GM21576 (cell line): ENCODE results near the gene MTUS2.
"Not testable (repeated sequence)": the region's sequence is repeated elsewhere in the genome, so short reads cannot be mapped to it uniquely, and the experiment has no call there.

Experiments used
- ATAC-seq: cut with Tn5 transposase; IDR thresholded peaks from one replicate; pipeline ENCODE4 v1.9.1; 2021; ENCODE audit warnings: mild to moderate bottlenecking, moderate library complexity; ENCODE audit not compliant: unreplicated experiment

Gene MTUS2

DNA sequence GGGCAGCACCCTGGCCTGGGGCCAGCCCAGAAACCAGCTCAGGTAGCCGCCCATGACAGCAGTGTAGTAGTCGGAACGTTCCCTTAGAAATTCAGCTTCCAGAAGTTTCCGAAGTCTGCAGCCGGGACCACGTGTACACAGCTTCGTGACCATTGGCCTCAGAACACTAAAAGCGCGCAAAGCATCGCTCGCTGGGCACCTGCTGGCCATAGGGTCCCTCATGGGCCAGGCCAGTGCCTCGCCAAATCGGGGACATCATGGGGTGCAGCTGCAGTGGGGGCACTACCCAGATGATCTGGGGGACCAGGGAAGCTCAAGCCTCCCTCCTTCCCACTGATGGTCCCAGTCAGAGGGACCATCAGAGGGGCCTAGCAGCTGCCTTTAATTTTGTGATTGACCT, 384.5 kb downstream of the MTUS2 start:
- ATAC-seq: no peak

DNA sequence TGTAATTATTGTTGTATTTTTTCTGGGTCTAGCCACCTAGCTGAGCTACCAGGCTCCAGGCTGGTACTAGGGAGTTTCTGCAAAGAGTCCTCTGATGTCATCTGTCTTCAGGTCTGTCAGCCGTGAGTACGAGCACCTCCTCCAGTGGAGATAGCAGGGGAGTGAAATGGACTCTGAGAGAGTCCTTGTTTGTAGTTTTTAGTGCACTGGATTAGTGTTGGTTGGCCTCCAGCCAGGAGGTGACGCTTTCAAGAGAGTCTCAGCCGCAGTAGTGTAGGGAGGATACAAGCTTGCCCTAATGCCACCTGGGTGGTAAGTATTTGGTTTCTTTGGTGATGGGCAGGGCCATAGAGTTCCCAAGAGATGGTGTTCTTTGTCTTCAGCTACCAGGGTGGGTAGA, 390.5 kb downstream of the MTUS2 start:
- no peak for ATAC-seq

DNA sequence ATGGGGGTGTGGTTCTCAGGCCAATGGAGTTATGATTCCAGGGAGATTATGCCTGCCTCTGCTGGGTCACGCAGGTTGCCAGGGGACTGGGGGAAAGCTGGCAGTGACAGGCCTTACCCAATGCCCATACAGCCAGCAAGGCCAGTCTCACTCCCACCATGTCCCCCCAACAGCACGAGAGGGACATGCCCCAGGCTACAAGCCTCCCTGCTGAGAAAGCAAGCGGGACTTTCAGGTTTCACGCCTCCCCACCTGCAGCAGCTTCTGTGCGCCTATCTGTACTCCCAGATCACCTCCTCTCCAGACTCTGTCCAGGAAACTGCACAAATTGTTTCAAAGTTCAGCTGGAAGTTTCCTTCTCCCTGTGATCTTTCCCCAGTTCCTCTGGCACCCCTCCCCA, 391.0 kb downstream of the MTUS2 start:
- not testable (repeated sequence) for ATAC-seq

DNA sequence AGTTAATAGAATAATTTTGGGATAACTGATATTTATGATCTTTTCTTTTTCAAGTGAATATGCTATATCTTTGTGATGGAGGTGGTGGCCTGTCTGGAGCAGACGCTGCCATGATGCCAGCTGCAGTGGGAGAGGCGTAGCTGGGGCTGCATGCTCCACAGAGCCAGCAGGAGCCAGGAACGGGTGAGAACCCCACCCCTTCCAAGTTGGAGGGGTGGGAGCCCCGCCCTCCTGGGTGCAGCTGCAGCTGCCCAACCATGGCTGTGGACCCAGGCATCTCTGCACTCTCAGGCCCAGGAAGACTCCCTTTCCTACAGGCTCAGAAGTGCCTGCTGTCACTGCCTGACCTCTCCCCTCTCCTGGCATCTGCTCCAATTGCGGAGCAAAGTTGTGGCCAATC, 402.3 kb downstream of the MTUS2 start:
- no peak for ATAC-seq

DNA sequence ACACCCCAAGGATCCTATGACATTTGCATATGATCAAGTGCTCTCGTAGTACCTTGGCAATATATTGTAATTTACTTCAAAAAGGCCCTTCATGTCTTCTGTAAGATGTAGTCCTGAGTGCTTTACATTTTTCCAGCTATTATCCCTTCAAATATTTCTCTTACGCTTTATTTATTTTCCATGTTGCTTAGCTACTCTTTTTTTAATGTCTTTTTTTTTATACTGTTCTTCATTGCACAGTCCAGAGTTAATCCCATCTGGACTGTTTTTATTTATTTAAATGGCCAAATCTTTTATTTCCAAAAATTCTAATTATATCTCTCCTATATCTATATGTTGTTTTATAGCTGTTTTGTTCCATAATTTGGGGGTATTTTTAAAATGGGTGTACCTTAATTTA, 404.1 kb downstream of the MTUS2 start:
- ATAC-seq: no peak

DNA sequence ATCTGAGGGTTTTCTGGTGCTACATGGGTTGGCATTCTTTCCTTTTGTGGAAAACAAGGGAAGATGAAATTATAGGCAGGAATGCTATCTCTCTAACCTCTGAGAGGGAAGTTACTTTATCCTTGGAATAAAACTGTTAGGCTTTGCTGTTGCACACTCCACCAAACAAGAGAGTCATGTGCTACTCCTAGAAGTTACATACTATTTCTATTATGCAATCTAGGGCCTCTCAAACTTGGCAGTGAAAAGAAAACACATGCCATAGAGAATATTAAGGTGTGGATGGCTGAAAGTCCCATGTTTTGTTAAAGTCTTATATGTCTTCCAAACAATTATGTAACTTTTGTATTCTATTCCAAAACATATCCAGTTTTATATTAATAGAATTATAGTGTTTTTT, 407.4 kb downstream of the MTUS2 start:
- ATAC-seq: no peak

DNA sequence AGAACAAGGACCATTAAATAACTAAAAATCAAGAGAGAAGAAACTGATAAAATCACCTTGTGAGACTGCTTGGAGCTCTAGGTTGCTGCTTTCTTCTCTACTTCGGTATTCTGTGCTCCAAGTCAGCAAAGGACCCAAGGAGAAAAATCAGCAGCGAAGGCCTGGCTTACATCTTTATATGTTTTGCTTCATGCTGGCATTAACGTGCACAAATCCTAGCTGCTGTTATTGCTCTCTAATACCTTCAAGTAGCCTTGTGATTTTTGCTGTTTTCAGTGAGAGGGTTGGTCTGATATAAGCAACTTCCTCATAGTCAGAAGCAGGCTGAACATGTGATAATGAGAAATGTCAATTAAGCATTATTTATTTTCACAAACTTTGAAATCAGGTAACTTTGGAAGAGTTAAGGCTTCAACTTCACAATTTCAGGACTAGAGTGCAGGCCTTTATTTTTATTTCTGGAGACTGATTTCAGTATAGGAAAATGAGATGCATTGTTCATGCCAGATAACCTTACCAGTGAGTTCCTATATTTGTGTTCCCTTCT, 410.2 kb downstream of the MTUS2 start:
- ATAC-seq: no peak

DNA sequence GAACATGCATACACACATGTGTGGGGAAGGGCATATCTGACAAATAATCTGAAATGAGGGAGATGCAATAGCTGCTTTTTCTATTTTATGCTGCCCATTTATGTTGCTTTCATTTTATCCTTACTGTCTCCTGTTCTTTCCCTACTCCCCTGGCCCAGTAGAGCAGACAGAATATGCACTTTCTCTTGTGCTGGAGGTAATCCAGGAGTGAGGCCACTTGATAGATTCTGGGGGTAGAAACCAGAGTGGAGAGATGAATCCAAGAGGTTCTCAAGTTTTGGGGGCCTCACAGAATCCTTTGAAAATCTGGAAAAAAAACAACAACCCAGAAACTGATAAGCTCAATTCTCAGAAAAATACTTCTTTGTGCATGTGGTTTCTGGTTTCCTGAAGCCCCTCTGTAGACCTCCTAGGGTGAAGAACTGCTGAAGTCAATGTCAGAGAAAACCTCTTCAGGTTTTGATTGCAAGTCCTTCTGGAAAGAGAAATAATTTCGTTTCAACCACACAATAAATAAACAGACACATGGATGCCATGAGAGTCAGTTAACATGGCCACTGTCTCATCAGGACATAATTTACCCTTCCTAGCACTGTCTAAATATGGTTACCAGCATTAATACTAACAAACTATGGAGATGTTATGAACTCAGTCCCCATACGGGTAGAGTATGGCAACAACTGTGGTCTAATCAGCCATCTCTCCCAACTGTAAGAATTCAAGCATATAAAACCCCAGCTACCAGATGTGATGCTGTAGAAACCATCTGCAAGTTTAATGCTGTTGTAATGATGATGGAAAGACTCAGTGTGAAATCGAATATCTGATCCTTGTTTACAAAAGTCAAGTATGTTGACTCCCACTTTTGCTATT, 419.8 kb downstream of the MTUS2 start:
- no peak for ATAC-seq

DNA sequence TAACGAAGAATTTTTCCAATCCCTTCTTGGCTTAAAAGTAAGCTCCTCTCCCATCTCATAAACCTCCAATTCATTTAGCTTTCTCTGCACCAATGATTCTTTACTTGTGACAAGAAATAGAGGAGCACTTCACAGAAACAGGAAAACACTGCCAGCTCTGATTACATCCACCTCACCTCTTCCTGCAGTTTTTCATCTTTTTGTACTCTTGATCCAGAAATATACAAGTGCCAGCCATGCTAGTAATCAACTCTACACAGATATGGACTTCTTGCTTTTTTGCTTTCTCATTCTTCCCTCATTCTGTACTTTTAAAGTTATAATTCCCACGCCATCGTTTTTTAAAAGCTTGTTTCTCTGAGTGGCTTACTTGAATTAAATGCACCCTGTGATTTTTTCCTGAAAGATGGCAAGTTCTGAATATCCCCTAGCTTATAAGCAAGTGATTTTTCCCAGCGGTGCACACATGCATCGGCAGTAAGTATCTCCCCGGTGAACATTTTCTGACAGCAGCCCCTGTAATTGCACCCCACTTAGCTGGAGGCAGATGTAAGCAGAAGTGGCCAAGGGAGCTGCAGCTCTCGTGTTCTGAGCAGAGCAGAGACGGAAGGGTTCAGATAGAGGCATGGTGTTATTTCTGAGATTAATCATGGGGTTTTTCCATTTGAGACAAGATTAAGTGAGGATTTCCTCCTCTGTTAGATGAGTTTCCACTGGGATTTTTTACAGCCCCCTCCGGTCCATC, 434.7 kb downstream of the MTUS2 start:
- no peak for ATAC-seq

DNA sequence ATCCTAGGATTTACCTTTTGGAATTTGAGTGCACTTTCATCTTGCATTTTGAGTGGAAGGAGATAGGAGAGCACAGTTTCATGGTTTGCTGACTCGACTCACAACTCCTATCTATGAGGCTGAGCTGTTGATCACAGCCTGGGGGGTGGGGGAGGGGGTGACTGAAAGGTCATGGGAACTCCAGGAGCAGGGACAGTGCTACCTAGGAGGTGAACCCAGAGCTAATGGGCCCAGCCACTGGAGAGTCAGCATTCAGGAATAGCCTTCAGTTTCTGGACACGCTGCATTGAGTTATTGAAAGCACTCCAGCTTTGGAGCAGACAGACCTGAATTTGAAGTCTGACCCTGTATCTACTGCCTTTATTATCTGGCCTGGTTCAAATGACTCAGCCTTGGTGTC, 435.4 kb downstream of the MTUS2 start:
- ATAC-seq: no peak

DNA sequence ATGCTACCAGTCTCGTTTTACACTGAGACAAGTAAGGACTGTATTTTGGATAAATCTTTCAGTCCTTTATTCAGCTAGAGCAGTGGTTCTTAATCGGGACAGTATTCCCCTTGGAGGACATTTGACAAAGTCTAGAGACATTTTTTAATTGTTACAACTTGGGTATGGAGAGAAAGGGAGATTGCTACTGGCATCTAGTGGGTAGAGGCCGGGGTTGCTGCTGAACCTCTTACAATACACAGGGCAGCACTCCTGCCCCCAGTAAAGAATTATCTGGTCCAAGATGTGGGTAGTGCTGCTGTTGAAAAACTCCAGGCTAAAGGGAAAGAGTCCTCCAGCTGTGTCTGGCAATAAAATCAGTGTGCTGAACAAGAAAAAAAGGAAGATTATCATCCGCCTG, 440.5 kb downstream of the MTUS2 start:
- ATAC-seq: no peak

DNA sequence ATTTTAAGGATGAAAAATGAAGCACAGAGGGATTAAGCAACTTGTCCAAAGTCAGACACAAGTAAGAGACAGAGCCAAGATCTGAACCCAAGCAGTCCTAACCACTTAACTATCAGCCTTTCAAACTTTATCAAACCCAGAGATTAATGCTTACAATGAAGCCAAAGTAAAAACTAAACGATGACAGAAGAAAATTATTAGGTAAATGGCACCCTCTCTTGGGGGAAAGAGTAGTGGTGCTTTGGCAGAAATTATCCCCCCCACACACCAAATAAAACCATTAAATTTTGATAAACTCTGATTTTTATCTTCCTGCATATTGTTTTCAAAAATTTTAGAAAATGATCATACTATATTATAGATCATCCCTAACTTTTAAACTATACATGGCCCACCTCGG, 446.1 kb downstream of the MTUS2 start:
- no peak for ATAC-seq

DNA sequence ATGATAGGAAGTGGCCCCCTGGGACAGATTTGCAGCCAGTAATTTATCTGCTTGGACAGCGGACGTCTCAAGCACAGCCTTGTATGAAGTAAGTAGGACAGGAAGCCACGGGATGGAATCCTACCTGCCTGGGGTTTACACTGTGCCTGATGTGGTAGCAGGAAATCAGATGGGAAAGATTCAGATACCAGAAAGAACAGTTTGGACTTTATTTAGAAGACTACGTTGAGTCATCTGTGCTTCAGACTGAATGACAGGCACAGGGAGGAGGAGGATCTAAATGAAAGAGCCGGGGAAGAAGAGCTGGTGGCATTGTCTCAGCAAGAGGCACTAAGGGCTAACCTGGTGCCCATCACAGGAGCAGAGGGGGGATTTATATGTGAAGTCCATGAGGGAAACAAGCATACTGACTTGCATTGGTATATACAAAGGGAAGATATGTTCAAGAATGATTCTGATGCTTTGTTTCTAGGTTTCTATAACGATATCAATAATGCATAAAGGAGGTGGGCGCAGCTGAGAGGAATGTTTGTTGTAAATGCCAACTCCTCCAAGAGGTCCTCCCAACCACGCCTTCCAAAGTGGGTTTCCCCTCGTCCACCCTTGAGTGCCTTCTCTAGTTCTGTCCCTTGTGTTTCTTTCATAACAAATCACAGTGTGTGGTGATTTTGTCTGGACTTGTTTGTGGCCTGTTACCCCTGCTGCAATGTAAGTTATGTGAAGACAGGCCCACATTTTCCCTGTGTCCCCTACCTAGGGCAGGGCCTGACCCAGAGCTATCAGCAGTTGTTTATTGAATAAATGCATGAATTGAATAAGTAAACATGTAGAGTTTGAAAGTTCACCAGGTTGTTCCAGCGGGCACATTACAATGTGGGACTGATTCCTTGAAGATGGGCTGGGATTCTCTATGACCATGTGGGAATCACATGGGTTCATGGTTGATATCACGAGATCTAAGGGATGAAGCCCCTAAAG, 446.9 kb downstream of the MTUS2 start:
- ATAC-seq: no peak

DNA sequence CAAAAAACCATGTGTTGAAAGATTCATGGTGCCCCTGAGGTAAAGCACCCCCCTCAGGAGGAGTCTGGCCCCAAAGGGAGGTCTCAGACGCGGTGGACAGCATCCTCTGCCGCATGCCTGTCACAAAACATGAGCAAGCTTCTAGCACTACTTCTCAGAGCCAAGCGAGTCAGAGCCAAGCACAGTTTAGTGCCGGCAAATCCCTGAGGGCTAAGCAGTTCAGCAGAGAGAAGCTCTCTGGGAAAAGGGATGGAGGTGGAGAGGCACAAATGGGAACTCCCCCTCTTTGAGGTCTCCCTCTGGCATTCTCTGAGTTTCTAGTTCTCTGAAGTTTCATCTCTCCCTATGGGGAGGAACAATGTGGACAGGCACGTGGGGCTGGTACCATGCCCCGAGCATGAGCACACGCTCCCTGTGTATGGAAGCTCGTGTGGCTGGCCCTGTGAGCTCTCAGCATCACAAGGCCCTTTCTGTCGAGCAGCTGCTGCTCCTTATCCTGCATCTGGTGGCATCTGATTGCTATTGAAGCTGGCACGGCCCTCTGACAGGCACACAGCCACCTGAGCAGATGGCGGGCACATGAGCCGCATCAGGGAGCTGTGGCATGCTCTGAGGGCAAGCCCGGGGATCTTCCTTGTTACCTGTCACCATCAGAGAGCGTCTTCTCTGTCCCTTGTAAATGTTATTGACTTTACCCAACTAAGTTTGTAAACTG, 450.3 kb downstream of the MTUS2 start:
- ATAC-seq: no peak

DNA sequence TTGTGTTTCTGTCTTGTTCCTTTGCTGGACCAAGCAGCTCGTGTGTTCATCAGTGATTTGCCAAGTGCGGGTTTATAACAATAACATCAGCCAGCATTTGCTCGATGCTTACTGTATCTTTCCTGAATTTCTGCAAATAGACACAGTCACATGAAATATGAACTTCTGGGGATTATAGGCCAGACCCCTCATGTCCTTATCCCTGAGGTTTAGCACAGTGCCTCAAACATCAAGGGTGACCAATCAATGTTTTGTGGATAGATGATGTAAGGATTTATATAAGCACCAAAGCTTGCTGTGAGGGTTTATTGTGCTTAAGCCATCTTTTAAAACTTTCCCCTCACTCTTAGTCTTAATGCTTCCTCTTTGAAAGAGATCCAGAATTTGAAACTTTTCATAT, 451.5 kb downstream of the MTUS2 start:
- no peak for ATAC-seq

DNA sequence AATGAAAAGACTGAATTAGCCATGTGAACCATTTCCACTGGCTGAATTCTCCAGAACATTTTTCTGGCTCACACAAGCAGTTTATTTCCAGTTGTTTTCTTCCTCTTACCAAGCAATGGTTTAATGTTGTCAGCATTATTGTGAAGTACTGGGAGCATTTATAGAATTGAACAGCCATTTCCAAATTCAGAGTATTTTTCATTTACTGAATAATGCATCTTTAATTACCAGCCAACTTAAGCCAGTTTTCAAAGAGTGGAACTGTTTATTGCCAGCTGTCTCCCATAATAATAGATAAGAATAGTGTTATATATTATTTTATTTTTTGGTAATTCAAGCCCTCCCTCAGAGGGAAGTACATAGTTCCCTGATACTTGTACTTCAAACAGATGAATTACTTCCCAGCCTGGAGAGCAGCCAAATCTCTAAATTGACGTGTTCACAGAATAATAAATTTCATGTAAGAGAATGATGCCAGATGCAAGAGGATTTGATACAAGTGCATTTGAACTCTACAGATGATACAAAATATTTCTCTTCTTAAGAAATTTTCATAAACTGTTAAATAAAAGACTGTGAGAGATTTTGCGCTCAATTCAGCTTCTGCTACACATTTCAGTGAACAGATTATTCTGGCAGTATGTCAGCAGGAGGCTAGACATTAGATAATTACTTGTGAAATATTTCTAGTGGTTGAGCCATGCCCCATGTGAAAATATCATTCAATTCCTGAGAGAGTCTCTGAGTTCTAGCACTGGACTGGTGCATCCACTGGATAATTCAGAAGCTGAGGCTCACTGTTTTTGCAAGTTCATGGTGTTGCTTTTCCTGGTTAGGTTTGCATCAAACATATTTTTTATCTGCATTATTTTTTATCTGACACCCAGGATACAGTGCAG, 459.5 kb downstream of the MTUS2 start:
- no peak for ATAC-seq

DNA sequence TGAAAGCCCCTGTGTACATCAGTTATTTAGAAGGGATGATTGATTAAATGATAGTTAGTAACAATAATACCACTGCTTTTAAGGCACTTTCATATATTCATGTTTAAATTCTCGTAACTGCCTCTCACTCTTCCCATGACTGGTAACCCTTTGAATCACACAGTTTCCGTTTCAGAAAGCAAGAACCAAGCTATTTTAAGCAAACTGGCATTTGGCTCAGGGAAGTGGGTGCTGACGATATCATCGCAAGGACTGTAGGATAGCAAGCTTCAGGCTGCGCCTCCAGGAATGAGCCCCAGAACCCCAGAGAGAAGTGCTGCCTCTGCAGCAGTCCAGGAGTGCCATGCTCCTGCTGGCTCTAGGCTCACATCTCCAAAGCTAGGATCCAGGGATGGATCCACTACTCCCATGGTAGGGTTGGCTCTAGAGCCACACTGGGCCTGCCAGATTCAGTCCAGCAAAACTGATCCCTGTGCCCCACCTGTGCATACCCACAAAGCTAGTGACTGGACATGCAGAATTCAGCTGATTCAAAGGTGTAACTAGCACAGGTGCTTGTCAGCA, 461.9 kb downstream of the MTUS2 start:
- ATAC-seq: no peak

DNA sequence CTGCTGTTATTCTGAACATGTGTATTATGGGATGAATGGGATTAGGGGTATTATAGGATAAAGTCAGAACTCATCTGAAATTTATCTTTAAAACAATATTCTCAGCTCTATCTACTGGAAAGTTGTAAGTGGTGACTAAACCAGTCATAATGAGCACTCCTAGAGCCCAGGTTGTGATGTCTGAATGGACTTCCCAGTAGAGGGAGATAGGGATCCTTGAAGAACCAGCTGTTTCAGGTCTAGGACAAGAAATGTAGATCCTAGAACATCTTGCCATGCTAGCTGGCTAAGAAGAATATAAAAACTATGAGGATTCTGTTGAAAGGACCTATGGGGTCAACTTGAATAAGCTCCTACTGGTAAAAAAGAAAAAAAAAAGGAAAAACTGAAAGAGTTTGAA, 464.6 kb downstream of the MTUS2 start:
- no peak for ATAC-seq

DNA sequence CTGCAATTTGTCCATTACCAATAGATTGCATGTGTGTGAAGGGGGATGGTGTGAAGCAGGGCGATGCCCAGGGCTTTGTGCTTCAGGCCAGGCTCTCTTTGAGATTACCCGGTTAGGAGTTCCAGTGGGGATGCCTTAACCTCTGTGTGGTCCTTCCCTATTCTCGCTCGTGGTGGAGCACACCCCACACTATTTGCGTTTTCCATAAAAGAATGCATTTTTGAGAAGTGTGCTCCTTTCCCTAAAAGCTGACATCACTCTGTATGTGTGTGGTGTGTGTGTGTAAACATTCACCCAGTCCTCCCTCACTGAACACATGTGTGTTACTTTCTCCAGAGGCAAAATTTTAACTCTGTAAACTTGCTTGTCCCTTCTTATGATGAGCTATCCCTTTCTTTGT, 467.1 kb downstream of the MTUS2 start:
- ATAC-seq: no peak
